GM19043 (cell line): Measurements from ENCODE around the gene CTSS.
"Not testable (repeated sequence)": the region's sequence is repeated elsewhere in the genome, so short reads cannot be mapped to it uniquely, and the experiment has no call there.

Experiments
- ATAC-seq: cut with Tn5 transposase; IDR thresholded peaks from one replicate; pipeline ENCODE4 v1.9.1; 2021; ENCODE audit warnings: low read depth; ENCODE audit not compliant: unreplicated experiment

Gene CTSS

DNA sequence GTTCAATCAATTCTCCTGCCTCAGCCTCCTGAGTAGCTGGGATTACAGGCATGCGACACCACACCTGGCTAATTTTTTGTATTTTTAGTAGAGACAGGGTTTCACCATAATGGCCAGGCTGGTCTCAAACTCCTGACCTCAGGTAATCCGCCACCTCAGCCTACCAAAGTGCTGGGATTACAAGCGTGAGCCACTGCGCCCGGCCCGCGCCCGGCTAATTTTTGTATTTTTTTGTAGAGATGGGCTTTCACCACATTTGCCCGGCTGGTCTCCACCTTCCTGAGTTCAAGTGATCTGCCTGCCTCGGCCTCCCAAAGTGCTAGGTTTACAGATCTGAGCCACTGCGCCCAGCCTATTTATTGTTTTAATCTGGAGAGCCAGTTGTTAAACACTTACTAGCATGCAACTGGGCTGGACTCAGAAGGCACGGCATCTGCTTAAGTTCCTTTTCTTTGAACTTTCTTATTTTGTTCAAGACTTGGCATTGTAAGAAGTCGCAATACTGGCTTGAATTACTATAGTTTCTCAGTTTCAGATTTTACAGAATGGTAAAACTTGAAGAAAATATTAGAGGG, 10.4 kb upstream of the CTSS start:
- not testable (repeated sequence) for ATAC-seq

DNA sequence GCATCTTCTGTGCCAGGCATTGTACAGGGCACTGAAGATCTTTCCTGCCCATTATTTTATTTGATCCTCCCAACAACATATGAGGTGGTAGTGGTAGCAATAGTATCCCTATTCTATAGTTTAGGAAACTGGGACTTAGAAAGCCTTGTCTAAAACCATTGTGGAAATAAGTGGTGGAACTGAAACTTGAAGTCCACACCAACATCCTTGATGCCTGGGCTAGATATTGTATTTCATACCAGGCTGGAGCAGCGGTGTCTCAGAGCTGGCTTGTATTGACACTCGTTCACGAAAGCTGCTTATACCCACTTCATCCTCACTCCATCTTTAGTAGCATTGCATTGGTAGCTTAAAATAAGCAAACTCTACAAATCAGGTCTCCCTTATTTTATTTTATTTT, 9.7 kb upstream of the CTSS start:
- ATAC-seq = no peak

DNA sequence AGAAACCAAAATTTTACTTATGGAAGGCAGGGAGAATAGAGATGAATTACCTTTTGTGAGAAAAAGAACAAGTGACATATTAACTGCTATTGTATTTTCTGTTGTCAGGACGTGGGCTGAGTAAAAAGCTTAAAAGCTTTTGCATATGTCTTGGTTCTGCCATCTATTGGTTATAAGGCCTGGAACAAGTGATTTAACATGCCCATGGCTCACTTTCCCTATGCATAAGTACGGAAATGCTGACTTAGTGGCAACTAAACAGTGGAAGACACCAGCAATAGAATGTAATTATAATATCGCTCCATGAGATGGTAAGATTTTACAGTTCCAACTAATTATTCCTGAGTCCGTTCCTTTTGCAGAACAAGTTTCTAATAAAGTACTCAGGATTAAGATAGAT, 6.7 kb upstream of the CTSS start:
- no peak for ATAC-seq

DNA sequence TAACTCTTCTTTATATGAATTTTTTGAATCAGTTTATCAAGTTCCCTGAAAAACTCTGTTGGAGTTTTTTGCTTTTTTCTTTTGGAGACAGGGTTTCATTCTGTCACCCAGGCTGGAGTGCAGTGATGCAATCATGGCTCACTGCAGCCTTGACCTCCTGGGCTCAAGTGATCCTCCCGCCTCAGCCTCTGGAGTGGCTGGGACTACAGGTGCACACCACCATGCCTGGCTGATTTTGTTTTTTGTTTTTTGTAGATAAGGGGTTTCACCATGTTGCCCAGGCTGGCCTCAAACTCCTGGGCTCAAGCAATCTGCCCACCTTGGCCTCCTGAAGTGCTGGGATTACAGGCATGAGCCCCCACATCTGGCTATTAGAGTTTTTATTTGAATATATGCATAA, 2.1 kb upstream of the CTSS start:
- not testable (repeated sequence) for ATAC-seq

DNA sequence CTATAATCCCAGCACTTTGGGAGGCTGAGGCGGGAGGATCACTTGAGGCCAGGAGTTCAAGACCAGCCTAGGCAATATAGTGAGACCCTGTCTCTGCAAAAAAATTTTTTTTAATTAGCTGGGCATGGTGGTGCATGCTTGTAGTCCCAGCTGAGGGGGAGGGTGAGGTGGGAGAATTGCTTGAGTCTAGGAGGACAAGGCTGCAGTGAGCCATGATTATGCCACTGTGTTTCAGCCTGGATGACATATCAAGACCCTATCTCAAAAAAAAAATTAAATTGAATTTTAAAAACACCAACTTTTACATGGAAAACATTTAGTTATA, 361 bp upstream of the CTSS start:
- peak; percentile 10 for ATAC-seq

DNA sequence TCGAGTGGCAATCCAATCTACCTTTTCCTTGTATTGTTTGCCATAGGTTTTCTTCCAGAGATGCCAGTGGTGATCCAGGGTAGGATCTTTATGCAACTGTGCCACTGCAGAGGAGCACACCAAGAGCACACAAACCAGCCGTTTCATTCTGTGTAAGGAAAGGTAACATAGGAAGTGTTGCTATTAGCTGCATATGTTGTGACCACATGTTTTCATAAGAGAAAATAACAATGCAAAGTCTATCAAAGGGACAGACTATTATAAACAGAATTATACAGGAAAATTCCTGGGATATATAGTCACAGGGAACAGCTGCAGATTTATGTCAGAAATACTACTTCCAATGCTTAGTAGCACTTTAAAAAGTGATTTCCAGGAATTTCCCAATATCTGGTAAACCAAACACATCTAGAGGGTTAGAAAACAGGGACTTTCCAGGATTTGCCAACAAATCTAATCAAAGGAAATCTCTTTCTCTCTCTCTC, 919 bp downstream of the CTSS start:
- no peak for ATAC-seq

DNA sequence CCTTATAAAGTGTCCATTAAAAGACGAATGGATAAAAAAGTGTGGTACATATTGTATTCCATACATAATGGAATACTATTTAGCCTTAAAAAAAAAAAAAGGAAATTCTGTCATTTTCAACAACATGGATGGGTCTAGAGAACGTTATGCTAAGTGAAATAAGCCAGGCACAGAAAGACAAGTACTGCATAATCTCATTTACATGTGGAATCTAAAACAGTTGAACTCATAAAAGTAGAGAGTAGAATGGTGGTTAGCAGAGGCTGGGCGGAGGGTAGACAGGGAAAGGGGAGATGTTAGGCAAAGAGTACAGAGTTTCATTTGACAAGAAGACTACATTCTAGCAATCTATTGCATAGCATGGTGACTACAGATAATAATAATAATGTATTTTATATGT, 2.6 kb downstream of the CTSS start:
- no peak for ATAC-seq

DNA sequence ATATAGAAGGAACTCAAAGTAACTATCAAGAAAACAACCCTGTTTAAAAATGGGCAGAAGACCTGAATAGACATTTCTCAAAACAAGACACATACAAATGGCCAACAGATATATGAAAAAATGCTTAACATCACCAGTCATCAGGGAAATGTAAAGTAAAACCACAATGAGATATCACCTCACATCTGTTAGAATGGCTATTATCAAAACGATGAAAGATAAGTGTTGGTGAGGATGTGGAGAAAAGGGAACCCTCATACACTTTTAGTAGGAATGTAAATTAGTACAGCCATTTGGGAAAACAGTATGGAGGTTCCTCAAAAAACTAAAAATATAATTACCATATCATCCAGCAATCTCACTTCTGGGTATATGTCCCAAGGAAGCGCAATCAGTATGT, 3.0 kb downstream of the CTSS start:
- ATAC-seq = no peak

DNA sequence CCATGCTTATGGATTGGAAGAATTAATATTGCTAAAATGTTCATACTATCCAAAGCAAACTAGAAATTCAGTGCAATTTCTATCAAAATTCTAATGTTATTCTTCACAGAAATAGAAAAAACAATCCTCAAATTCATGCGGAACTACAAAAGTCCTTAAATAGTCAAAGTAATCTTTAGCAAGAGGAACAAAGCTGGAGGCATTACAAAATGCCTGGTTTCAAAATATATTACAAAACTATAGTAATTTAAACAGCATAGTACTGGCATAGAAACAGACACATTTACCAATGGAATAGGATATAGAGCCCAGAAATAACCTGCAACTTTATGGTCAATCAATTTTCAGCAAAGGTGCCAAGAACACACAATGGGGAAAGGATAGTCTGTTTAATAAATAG, 3.8 kb downstream of the CTSS start:
- no peak for ATAC-seq

DNA sequence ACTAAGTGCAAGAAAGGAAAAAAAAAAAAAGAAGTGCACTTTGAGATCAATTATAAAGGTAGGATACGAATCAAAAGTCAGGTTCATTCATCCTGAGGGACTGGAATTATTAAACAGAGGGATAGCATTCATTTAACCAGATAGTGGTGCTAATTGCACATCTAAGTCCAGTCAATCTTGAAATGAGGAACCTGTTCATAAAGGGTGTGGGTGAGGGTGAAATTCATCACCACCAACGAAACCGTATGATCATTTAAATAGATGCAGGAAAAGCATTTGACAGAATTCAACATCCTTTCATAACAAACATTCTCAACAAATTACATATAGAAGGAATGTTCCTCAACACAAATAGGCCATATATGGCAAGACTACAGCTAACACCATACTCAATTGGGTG, 5.6 kb downstream of the CTSS start:
- ATAC-seq = no peak

DNA sequence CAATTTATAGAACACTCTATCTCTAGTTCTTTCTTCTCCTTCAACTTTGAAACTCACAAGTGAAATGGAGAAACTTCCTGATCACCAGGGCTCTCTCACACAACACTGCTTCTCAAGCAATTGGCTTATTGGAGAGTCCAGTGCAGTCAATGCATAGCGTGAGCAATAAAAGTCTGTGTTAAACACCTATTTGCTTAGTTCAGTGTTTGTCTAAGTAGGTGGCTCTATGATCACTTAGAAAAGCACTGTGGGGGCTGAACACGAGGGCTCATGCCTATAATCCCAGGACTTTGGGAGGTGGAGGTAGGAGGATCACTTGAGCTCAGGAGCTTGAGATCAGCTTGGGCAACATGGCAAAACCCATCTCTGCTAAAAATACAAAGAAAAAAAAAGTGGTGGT, 12.2 kb downstream of the CTSS start:
- ATAC-seq = no peak

DNA sequence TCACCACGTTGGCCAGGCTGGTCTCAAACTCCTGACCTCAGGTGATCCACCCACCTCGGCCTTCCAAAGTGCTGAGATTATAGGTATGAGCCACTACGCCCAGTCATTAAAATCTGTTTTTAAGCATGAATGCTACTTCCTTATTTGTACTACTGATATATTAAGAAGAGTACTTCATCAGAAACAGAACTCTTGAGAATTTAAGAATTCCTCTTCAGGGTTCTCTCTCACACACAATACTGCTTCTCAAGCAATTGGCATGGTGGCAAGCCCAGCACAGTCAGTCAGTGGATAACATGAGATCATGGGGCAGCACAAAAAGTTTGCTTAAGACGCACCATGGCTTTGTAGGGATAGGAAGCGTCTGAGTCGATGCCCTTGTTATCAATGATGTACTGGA, 14.1 kb downstream of the CTSS start:
- no peak for ATAC-seq

DNA sequence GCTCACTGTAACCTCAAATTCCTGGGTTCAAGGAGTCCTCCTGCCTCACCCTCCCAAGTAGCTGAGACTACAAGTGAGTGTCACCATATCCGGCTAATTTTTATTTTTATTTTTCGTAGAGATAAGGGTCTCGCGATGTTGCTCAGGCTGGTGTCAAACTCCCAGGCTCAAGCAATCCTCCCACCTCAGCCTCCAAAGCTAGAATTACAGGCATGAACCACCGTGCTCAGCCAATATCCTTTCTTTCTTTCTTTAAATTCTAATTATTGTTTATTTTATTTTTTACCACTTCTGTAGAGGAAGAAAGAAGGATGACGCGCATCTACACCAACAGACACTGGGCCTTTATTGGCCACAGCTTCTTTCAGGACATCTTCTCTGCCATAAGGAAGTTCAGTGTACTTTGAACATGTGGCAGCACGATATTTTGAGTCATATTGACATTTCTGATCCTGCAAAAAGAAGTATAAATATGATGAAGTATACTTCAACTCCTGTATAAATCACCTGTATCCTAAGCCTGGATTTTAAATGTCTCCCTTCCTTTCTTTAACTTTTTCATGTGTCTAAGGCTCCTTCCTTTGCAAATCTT, 15.8 kb downstream of the CTSS start:
- no peak for ATAC-seq

DNA sequence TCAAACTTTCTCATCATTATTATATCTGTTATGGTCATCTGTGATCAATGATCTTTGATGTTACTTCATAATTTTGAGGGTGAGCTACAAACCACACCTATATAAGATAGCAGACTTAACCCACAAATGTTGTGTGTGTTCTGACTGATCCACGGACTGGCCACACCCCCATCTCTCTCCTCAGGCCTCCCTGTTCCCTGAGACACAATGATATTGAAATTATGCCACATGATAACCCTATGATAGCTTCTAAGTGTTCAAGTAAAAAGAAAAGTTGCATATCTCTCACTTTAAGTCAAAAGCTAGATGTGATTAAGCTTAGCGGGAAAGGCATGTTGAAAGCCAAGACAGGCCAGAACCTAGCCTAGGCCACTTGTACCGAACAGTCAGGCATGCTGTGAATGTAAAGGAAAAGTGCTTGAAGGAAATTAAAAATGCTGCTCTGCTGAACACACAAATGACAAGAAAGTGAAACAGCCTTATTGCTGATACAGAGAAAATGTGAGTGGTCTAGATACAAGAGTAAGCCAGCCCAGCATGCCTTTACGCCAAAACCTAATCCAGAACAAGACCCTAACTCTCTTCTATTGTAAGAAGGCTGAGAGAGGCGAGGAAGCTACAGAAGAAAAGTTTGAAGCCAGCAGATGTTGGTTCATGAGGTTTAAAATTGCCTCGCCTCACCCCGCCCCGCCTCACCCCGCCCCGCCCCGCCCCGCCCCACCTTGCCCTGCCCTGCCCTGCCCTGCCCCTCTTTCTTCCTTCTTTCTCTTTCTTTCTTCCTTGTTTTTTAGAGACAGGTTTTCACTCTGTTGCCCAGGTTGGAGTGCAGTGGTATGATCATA, 16.5 kb downstream of the CTSS start:
- no peak for ATAC-seq

DNA sequence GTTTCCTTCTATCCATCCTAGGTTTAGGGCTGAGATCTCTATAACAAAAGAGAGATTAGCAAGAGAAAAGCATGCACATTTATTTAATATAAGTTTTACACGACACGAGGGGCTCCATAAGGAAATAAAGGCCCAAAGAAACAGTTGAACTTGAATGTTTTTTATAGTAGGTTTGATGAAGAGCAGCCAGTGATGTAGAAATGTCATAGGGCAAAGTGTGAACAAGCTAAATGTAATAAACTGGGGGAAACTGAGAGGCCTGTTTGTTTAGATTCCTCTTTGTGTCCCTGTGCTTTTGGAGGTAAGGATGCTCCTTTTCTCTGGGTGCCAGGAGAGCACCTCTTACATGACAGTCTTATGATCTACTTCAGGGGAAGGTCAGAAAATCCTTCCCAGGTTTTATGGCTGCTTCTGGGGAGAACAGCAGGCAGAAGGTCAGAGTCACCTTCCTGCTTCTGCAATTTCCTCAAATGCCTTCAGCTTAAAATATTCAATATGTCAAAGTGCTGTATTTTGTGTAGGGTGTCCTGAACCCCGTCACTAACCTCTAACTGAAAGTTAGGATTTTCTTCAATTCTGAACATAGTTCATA, 35.4 kb downstream of the CTSS start:
- ATAC-seq = no peak

DNA sequence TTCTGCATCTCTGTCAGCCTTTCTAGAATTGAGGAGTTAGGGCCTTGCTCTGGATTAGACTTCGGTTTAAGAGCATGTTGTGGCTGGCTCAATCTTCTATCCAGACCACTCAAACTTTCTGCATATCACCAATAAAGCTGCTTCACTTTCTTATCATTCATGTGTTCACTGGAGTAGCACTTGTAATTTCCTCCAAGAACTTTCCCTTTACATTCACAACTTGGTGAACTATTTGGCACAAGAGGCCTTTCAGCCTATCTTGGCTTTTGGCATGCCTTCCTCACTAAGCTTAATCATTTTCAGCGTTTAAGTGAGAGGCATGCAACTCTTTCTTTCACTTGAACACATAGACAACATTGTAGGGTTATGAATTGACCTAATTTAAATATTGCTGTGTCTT, 41.2 kb downstream of the CTSS start:
- ATAC-seq = no peak

DNA sequence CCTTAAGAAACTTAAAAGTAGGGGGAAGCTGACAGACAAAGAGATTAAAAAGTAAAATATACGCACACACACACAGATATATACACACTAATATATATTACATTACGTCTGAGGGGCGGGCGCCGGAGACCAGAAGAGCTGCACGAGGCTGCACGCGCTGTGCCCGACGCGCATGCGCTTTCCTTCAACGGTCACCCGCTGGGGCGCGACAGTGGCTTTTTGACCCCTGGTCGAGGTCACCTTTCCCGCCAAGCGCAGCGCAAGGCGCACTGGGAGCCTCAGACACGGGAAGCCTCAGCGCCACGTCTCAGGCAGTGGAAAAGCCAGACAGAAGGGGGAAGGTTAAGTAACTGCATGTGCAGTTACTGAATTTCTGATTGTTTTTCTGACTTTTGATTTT, 44.9 kb downstream of the CTSS start, which contains the start of gene HORMAD1:
TSS of gene HORMAD1 (minus strand) at position 193 of the 400 bp plus-strand sequence. CDS start 1,390 bp downstream, outside the sequence.
- ATAC-seq = no peak

DNA sequence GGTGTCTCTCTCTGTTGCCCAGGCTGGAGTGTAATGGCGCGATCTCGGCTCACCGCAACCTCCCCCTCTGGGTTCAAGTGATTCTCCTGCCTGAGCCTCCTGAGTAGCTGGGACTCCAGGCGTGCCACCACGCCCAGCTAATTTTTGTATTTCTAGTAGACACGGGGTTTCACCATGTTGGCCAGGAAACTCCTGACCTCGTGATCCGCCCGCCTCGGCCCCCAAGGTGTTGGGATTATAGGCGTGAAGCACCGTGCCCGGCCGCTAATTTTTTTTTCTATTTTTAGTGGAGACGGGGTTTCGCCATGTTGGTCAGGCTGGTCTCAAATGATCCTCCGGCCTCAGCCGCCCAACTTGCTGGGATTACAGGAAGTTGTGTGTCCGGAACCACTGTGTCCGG, 45.5 kb downstream of the CTSS start:
- ATAC-seq = no peak

DNA sequence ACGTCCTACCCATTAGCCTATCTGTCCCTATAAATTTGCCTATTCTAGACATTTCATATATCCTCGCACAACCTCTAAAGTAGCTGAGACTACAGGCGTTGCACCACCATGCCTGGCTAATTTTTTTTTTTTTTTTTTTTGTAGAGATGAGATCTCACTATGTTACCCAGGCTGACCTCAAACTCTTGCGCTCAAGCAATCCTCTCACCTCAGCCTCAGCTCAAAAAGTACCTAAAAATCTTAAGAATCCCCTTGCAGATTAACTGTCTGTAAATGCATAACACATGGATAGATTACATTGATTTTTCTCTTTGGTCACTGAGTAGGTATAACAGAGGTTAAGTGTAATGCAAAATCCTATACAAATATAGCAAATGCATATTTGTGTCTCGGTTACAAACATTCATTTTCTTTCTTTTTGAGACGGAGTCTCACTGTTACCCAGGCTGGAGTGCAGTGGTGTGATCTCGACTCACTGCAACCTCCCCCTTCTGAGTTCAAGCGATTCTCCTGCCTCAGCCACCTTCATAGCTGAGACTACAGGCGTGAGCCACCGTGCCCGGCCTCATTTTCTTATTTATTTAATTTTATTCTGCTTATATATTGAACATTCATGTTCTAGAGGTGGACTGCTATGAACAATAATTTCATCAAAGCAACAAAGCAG, 47.2 kb downstream of the CTSS start:
- no peak for ATAC-seq

DNA sequence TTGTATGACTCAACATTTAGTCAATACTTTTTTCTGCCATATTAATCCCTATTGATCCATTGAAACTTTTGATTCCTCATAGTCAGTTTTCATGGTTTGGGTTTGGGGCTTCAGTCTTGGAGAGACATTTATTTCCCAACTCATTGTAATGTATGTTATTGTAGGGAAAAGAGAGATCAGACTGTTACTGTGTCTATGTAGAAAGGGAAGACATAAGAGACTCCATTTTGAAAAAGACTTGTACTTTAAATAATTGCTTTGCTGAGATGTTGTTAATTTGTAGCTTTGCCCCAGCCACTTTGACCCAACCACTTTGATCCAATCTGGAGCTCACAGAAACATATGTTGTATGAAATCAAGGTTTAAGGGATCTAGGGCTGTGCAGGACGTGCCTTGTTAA, 56.5 kb downstream of the CTSS start:
- ATAC-seq = not testable (repeated sequence)

DNA sequence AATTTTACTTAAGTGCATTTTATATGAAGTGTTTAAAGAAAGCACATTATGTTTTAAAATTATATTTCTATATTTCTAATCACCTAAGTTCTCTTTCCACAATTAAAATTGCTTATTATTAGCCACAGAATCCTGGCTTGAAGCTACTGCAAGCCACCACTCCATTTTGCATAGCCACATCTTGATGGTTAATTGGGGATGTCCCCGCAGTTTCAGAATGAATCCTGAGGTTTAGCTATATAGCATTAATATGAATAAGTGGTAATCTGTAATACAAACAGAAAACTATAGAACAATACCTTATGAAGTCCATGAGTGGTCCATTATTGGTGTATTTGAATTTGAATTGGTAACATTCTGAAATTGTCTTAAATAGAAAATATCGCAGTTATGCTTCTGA, 57.0 kb downstream of the CTSS start:
- peak; percentile 64 for ATAC-seq
